Measurements from ENCODE around the gene TGIF1. TPM values are rescaled to one million over a fixed set of nuclear protein-coding genes. Genes with fewer than 3 reads are reported as not detected.

Gene TGIF1
- total RNA-seq, 2 experiments from 2014 or later, result 40.9 to 69.0 TPM

GRCh38 chr18:3495691-3496430 is 45.9 kb downstream of the TGIF1 start:
- no peaks in the 10 kb centered on the region for H4K20me1 ChIP-seq (ENCODE audit: insufficient read depth, low read length)
- no peaks in the 10 kb centered on the region for H3K9me3 ChIP-seq (ENCODE audit: low read length)
- H2AFZ ChIP-seq (ENCODE audit: low read length), result peak overlapping the region; percentile 47; the same call in 1 of the 2 replicates
- ChIA-PET POLR2A (interaction anchor here (0.7 to 3.1 kb wide), 7 partner anchors 8 to 92 kb away, joined by 3 to 16 read pairs (median 4); no protein-coding TSS in a partner anchor), CTCF (ENCODE audit: unreplicated experiment) (no interaction called here)
- peak; percentile 54 for DNase-seq (ENCODE audit: low spot score)
- H3K36me3 ChIP-seq (ENCODE audit: insufficient read depth, low read length), result no peaks in the 10 kb centered on the region
- peak overlapping the region; percentile 89 for H3K27ac ChIP-seq (ENCODE audit: low read depth, low read length, poor library complexity, severe bottlenecking)
- H3K79me2 ChIP-seq (ENCODE audit: insufficient read depth, low read depth, low read length), result peaks cover 32% of the 10 kb centered on the region
- peak overlapping the region; percentile 64 for H3K4me2 ChIP-seq (ENCODE audit: low read length)
- BruUV-seq (replicated peaks), result no TSS peak
- TF ChIP-seq EZH2phosphoT487 (IDR thresholded peaks at IDR 0.05; ENCODE audit: borderline replicate concordance, low read depth, low read length) (no peak), CTCF (conservative IDR thresholded peaks at IDR 0.05; ENCODE audit: low read length) (no peak)
- H3K4me1 ChIP-seq (ENCODE audit: insufficient read depth, low read length, poor library complexity, severe bottlenecking), result peaks cover 67% of the 10 kb centered on the region
- peak overlapping the region; percentile 56 for H3K4me3 ChIP-seq (ENCODE audit: low read depth, low read length, poor library complexity, severe bottlenecking)
- H3K9me2 ChIP-seq (ENCODE audit: insufficient read depth, low read length), result no peaks in the 10 kb centered on the region
- intact Hi-C loops (cut with micrococcal nuclease; ENCODE audit: unreplicated experiment), result no loop called here

GRCh38 chr18:3498698-3499471 is 48.9 kb downstream of the TGIF1 start:
- POLR2A ChIA-PET, result interaction anchor here (1.0 to 2.0 kb wide), 5 partner anchors 27 to 90 kb away, joined by 3 to 11 read pairs (median 4); no protein-coding TSS in a partner anchor
- peak overlapping the region; percentile 80 for H3K4me2 ChIP-seq (ENCODE audit: low read length)
- H2AFZ ChIP-seq (ENCODE audit: low read length), result peak overlapping the region; percentile 60; the same call in 1 of the 2 replicates
- no peak for TF ChIP-seq CTCF (conservative IDR thresholded peaks at IDR 0.05; ENCODE audit: low read length)
- no peak for TF ChIP-seq EZH2phosphoT487 (IDR thresholded peaks at IDR 0.05; ENCODE audit: borderline replicate concordance, low read depth, low read length)
- H3K9me3 ChIP-seq (ENCODE audit: low read length), result no peaks in the 10 kb centered on the region
- H3K79me2 ChIP-seq (ENCODE audit: insufficient read depth, low read depth, low read length), result peaks cover 39% of the 10 kb centered on the region
- peak; percentile 70 for DNase-seq (ENCODE audit: low spot score)
- peak overlapping the region; percentile 74 for H3K4me3 ChIP-seq (ENCODE audit: low read depth, low read length, poor library complexity, severe bottlenecking)
- no peaks in the 10 kb centered on the region for H3K9me2 ChIP-seq (ENCODE audit: insufficient read depth, low read length)
- intact Hi-C loops (cut with micrococcal nuclease; ENCODE audit: unreplicated experiment), result loop anchor here (2.0 kb wide), 2 partner anchors 86 to 96 kb away; no protein-coding TSS in a partner anchor
- H3K4me1 ChIP-seq (ENCODE audit: insufficient read depth, low read length, poor library complexity, severe bottlenecking), result peaks cover 50% of the 10 kb centered on the region
- CTCF ChIA-PET (ENCODE audit: unreplicated experiment), result interaction anchor here (1.0 kb wide), 1 partner anchor 85 kb away, joined by 3 read pairs; no protein-coding TSS in a partner anchor
- H3K27ac ChIP-seq (ENCODE audit: low read depth, low read length, poor library complexity, severe bottlenecking), result peak overlapping the region; percentile 89
- no peaks in the 10 kb centered on the region; the same call in 1 of the 2 replicates for H3K36me3 ChIP-seq (ENCODE audit: insufficient read depth, low read length)
- no TSS peak for BruUV-seq (replicated peaks)
- H4K20me1 ChIP-seq (ENCODE audit: insufficient read depth, low read length), result no peaks in the 10 kb centered on the region
